Peyer's patch (tissue), 4 donors: ENCODE results near the gene PROM1.

Experiments used
- CTCF ChIP-seq, 6 experiments: fragments of 450-650 bp in 4 of 6; fragments of 200-600 bp in 2 of 6; sonication (generic) in 1 of 6; IDR thresholded peaks; one replicate each; pipeline ENCODE4 v1.5.1; 2017 to 2019; ENCODE audit warnings: antibody characterized with exemption in 6 of 6, mild to moderate bottlenecking in 3 of 6, moderate library complexity in 1 of 6
- POLR2A ChIP-seq, 2 donors: fragments of 450-650 bp; IDR thresholded peaks; one replicate each; pipeline ENCODE4 v1.5.1; 2017; ENCODE audit warnings: antibody characterized with exemption in 2 of 2, mild to moderate bottlenecking in 2 of 2, moderate library complexity in 2 of 2

- TF ChIP-seq POLR2A (IDR thresholded peaks at IDR 0.05) (no peak), CTCF (IDR thresholded peaks at IDR 0.05) (no peak)
These were observed 96.9 kb downstream of the PROM1 start for GRCh38 chr4:15986907-15987306.
